Measurements from ENCODE around the gene SYTL4. TPM values are rescaled to one million over a fixed set of nuclear protein-coding genes. Genes with fewer than 3 reads are reported as not detected.
"Not testable (repeated sequence)": the region's sequence is repeated elsewhere in the genome, so short reads cannot be mapped to it uniquely, and the experiment has no call there.

The SYTL4 gene
- not detected for total RNA-seq

DNA sequence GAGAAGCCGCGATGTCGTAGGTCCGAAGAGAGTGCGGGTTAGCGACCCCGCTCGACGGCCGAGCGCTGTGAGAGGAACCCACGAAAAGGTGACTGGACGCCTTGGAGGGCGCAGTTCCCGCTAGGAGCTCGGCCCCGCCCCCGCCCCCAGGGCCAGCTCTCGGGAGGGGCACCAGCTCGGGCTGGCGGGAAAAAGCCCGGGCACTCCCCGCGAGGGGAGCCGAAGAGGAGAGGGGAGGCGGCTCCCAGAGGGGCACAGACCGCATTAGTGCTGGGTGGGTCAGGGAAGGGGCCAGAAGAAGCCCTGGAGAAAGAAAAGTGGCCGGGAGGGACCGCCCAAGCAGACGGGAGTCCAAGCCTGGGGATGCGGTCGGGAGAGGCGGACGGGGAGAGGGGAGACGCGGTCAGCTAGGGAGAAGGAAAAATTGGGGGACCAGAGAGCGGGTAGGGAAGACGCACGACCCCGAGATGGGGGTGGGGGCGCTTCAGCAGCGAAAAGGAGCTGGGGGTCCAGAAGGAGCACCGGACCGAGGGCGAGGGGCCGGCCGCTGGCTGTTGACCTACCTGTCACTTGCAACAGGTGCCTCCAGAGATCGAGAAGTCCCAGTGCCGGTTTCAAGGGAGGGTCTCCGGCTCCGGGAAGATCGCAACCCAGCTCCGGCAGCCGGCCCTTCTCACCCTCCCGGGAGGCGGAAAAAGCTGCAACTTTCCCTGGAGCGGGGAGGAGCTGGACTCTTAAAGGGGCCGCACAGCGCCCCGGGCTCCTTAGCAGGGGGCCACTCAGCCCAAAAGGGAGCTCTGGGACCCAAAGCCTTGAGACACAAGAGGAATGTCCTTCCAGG lies at the start of gene SYTL4:
Gene SYTL4, minus strand, starts transcription at position 681 of the 841 bp plus-strand sequence. CDS start 30,084 bp downstream, outside the sequence.
- POLR2A ChIA-PET: no interaction called here
- CTCF ChIA-PET: no interaction called here

DNA sequence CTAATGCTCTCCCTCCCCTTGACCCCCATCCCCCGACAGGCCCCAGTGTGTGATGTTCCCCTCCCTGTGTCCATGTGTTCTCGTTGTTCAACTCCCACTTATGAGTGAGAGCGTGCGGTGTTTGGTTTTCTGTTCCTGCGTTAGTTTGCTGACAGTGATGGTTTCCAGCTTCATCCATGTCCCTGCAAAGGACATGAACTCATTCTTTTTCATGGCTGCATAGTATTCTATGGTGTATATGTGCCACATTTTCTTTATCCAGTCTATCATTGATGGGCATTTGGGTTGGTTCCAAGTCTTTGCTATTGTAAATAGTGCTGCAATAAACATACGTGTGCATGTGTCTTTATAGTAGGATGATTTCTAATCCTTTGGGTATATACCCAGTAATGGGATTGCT lies 37.5 kb upstream of the SYTL4 start:
- CTCF ChIA-PET: interaction anchor here (1.2 kb wide), 3 partner anchors 83 to 97 kb away, joined by 3 to 28 read pairs (median 4); no protein-coding TSS in a partner anchor
- POLR2A ChIA-PET: not testable (repeated sequence)

DNA sequence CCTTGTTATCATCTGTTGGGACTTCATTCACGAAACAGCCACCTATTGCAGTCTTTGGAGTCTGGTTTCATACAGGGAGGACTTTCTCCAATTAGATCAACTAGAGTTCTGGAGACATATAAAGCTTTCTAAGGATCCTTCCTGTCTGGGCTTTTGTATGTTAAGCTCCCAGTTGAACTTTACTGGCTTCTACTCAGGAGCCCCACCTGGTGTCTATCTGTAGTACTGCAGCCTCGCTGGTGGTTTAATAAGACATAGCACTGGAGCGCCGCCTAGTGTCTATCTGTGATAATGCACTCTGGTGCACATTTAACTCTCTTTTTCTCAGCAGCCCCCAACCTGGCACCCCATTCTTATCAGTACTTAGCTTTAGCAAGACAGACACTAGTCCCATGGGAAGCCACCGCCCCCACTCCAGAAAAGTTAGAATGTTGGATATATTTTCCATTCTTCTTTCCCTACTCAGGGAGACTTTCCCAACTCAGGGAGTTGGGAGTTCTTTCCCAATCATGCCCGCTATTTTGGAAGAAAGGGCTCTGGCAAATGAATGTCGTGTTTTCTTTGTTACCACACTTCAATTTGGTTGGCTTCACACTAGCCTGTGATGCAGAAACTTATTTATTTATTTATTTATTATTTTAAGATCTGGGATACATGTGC lies 36.9 kb upstream of the SYTL4 start:
- POLR2A ChIA-PET: no interaction called here
- CTCF ChIA-PET: interaction anchor here (0.6 to 1.2 kb wide), 10 partner anchors 14 to 114 kb away, joined by 3 to 28 read pairs (median 4); no protein-coding TSS in a partner anchor

DNA sequence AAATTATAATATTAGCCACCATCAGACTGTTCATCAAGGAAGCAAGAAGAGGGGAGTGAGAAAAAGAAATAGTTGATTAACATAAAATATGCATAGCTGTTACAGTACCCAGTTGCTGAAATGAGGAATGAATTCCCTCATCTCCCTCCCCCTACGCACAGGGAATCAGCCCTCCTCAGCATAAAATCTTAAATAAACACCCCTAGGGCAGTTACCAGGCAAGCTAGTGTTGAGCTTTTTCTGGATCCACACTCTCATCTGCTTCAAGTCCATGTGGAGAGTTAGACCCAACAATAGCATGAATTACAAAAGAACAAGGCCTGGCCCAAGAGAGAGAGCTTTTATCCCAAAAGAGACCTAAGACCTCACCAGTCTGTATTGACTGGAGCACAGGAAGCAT lies 19.0 kb upstream of the SYTL4 start:
- CTCF ChIA-PET: no interaction called here
- POLR2A ChIA-PET: no interaction called here

DNA sequence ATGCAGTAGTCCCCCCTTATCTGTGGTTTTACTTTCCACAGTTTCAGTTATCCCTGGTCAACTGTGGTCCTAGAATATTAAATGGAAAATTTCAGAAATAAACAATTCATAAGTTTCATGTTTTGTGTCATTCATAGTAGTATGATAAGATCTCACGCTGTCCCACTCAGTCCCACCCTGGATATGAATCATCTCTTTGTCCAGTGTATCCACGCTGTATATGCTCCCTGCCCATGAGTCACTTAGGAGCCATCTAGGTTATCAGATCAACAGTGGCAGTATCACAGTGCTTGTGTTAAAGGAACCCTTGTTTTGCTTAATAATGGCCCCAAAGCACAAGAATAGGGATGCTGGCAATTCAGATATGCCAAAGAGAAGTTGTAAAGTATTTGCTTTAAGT lies 16.2 kb upstream of the SYTL4 start:
- POLR2A ChIA-PET: no interaction called here
- CTCF ChIA-PET: no interaction called here

DNA sequence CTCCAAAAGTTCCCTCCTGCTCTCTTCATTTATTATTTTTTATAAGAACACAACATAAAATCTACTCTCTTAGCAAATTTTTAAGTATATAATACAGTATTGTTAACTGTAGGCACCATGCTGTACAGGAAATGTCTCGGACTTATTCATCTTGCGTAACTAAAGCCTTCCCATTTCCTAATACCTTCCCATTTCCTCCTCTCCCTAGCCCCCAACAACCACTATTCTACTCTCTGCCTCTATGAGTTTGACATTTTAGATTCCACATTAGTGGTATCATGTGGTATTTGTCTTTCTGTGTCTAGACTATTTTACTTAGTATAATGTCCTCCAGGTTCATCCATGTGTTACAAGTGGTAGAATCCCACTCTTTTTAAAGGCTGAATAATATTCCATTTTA lies 15.8 kb upstream of the SYTL4 start:
- POLR2A ChIA-PET: no interaction called here

DNA sequence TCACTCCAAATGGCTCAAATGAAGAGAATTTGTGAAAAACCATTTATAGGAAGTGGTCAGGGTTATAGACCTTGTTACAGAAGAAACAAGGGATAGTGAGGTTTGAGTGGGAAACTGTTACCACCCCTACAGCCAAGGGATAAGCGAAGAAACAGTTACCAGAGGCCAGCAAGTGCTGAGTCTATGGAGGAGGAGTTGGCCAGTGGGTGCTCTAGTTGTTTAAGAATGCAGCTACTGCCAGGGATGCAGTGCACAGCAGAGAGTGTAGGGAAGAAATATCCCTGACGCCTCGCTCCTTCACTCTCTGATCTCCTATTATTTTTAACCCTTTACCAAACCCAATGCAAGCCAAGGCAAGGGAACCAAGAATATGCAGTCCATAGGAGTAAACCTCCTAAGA lies 15.2 kb upstream of the SYTL4 start:
- CTCF ChIA-PET: no interaction called here
- POLR2A ChIA-PET: no interaction called here

More for the DNA sequence above, 15.8 kb upstream of the SYTL4 start:
- CTCF ChIA-PET: no interaction called here

DNA sequence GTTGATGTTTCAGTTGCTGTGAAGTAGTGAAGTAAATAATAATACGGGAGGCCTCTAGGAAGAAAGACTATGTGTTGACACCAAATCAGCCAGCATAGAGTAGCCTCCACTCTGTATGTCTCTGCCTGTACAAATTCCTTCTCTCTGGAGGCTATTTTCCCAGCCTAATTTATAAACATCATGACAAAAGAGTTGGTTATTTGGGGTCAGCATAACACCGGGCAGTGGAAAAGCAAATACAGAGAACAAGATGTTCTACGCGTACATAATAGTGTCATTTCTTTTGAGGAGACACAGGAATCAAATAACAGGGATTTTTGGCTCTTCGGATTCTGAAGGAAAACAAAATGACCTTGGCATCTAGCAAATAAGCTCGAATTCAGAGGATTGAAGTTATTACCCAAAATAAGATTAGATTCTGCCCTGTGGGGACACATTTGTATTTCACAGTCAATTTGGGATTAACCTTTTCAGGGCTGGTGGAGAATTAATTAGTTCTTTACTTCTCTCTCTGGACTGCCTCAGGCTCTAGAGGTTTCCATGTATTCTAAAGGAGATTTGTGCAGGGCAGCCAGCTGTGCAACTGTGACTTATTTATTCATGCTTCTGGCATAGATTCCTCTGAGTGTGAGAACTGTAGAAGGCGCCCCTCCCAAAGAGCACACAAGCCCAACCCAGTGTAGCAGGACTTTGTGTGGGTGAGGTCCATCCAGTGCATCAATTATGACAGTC lies 14.1 kb upstream of the SYTL4 start:
- CTCF ChIA-PET: no interaction called here

DNA sequence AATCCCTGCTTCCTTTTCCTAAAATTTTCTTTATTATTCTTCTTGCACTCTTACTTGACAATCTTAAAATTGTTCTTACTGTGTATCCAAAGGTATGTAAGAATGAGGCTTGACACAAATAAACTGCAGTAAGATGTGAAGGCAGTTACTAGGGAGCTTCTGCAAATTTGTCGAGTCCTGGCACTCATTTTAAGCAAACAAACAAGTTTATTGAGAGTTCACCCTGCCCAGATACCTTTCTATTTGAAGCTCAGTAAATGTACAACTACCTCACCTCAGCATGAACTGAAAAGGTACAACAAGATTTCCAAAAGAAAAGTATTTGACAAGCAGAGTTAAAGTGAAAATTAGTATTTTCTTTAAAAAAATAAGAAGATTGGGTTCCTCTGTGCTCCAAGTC lies 13.3 kb upstream of the SYTL4 start:
- ChIA-PET POLR2A (no interaction called here), CTCF (no interaction called here)

More for the DNA sequence above, 14.1 kb upstream of the SYTL4 start:
- POLR2A ChIA-PET: no interaction called here

DNA sequence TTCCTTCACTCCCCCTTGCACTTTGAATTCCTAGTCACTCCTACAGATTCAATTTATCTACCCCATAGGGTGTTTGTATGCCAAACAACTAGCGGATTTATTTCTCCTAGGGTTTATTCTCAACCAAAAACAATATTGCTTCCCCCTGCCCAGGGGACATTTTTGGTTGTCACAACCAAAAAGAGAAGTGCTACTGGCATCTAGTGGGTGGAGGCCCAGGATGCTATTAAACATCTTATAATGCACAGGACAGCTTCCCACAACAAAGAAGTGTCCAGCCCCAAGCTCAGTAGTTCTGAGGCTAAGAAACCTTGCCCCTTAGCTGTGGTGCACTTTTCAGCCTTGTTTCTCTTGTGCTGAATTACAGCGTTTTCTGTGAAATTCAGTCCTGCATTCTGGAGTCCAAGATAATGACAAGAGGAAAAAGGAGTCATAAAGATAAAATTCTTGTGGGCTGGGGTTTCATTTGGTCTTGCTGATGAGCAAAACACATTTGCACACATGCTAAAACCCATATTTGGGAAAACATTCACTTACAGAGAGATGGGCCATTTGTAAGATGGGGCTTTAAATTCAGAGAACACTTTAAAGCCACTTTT lies 11.2 kb upstream of the SYTL4 start:
- ChIA-PET POLR2A (no interaction called here), CTCF (no interaction called here)

DNA sequence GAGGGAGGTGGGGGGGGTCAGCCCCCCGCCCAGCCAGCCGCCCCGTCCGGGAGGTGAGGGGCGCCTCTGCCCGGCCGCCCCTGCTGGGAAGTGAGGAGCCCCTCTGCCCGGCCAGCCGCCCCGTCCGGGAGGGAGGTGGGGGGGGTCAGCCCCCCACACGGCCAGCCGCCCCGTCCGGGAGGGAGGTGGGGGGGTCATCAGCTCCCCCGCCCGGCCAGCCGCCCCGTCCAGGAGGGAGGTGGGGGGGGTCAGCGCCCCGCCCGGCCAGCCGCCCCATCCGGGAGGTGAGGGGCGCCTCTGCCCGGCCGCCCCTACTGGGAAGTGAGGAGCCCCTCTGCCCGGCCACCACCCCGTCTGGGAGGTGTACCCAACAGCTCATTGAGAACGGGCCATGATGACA lies 7.9 kb downstream of the SYTL4 start:
- POLR2A ChIA-PET, CTCF ChIA-PET: not testable (repeated sequence)

DNA sequence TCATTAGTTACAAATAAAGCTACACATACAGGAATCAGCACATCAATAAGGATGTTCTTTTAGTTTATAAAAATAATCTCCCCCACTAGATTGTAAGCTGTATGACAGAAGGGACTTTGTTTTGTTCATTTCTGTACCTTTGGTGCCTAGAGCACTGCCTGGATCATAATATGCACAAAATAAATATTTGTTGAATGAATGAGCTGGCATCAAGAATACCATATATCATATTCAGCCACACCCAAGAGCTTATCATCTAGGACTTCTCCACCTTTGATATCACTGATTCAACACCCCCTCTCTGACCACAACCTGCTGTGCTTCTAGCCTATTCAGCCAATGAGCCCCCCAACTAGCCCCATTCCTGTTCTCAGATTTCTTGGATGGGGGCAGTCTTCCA lies 10.6 kb downstream of the SYTL4 start:
- ChIA-PET POLR2A (no interaction called here), CTCF (no interaction called here)

DNA sequence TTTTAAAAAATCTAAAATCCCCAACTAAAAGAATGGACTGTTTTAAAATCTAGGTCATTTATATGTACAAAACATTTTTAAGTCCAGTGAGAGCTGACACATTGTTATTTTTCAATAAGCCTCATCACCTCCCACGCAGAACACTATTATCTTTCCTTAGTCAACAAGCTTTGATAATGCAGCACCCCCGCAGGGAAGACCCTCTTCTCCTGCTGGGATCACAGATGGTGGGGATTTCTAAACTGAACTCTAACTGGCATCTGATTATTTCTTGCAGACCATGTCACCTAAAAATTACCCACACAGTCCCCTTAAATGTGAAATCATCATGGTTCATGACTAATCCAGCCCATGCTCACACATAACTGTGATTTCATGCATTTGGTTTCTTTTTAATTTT lies 11.6 kb downstream of the SYTL4 start:
- ChIA-PET POLR2A (no interaction called here), CTCF (no interaction called here)

DNA sequence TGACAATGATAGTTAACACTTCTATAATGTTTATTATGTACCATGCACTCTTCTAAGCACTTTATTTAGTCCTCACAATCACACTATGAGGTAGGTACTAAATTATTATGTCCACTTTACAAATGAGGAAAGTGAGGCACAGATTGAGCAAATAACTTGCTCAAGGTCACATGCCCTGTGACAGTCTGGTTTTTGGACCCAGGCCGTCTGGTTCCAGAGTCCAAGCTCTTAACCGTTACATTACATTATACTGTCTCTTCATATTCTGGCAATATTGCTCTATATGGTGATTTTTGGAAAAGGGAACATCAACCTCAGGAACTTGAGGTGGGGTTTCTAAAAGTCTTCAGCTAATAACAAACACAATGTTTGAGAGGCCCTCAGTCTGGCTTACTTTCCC lies 12.8 kb downstream of the SYTL4 start:
- ChIA-PET POLR2A (no interaction called here), CTCF (no interaction called here)

DNA sequence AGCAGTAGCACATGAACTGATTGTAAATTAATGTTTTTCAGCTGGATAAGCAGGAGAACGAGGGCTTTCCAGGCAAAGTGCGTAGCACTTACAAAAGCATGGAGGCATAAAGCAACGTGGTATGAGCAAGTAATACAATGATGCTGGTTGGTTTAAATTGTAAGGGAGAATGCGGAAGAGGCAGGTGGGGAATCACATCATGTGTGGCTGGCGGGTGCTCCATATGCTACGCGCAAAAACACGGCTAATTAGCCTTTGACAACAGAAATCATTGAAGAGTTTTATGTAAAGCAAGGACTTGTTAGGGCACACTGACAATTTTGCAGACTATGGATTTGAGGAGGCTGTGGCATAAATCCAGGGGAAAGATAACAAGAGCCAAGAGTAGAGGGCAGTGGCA lies 14.6 kb downstream of the SYTL4 start:
- ChIA-PET POLR2A (no interaction called here), CTCF (no interaction called here)

DNA sequence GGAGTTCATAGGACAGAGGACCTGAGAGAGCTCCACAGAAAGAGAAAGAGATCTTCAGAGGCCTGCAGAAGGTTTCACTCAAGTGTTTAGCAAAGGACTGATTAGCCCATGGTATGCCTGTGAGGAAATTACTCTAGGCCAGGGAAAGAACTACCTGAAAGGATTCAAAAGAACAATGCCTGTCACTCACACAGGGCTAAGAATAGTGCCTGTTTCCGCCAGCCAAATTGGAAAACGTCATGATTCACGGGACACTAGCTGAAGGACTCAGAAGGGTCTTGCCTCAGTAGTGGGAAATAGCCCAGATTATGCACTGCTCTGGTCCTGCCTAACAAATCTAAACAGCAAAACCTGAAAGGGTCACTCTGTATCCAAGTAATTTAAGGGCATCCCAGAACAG lies 21.1 kb downstream of the SYTL4 start:
- CTCF ChIA-PET: no interaction called here
- POLR2A ChIA-PET: no interaction called here

DNA sequence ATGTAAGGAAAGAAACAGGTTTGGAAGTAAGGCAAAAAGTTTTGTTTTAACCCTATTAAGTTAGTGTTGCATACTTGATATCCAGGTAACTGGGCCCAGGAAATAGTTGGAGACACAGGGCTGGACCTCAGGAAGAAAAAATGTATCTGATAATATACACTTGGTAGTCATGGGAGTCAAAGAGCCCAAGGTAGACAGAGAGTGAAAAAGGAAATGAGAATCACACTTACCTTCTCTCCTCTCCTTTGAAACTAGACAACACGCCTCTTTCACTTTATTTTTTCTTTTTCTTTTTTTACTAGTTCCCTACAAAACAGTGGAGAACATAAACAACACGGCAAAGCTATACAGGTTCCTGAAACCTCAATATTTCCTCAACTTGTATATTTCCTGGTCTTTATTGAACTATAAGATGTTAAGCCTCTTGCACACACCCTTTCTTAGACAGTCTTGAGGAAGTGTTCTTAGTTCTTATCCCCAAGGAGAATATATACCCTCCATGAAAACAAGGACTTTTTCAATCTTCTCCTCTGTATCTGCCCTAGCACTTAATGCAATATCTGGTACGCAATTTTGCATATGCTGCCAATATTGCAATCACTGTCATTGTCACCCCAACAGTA lies 27.2 kb downstream of the SYTL4 start:
- ChIA-PET CTCF (no interaction called here), POLR2A (no interaction called here)

DNA sequence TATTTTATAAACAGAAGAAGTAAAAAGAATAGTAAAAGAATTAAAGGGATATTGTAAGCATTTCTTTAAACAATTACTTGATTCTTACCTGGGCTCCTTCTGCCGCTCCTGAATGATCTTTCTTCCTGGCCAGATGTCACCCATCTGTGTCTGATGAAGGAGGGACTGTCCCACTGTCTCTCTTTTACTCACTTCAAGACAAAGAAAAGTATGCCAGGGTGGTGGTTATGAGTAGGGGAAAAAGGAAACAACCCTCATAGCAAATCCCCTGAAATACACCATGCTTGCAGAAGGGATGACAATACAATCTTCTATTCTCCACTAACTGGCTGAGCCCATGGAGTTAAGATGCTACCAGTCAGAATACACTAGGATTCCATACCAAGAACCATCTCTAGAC lies 31.1 kb downstream of the SYTL4 start:
- POLR2A ChIA-PET: no interaction called here
- CTCF ChIA-PET: no interaction called here

DNA sequence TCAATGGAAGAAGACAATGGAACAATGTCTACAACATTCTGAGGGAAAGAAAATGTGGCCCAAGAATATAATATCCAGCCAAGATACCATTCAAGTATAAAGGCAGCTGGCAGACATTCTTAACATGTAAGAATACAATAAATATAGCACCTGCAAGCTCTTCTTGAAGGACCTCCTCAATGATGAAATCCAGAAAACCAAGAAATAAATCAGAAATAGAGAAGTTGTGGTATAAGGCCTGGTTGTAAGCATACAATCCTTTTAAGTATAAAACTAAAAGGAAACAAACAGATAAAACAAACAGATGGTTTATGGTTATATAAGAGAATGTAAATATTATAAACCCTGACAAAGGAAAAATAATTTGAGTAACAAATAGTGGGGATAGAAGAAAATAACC lies 33.4 kb downstream of the SYTL4 start:
- ChIA-PET POLR2A (no interaction called here), CTCF (no interaction called here)

DNA sequence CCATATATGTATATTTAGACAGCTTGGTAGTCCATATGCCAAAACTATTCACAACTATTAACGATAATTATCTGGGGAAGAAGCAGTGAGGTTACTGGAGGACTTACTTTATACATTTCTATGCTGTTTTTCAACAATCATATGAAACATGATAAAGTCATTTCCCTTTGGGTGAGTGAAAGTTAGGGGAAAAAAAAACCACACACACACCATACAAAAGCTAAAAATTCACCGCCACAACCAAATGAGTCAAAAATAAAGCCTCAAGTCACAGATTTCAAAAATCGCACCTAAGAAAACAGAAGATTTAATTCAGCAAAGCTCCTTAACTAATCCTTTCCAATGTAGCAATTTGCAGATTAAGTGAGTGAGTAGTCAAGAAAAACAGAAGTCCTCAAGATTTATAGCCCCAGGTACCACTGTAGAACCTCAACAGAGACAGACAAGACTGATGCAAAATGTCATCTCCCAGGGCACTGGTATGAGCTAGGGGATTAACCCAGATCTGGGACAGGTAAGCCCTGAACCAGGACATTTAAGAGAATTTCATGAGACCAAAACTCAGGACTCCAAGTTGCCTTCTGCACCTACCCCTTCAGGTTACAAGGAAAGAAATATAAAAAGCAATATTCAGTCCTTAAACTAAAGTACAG lies 35.1 kb downstream of the SYTL4 start:
- ChIA-PET CTCF (no interaction called here), POLR2A (no interaction called here)
